Measurements from ENCODE around the gene ATG9A.
A peak's percentile ranks its signal among the peaks of the same experiment; 100 is the strongest.
"Not testable (repeated sequence)": the region's sequence is repeated elsewhere in the genome, so short reads cannot be mapped to it uniquely, and the experiment has no call there.

The ATG9A gene, protein sequence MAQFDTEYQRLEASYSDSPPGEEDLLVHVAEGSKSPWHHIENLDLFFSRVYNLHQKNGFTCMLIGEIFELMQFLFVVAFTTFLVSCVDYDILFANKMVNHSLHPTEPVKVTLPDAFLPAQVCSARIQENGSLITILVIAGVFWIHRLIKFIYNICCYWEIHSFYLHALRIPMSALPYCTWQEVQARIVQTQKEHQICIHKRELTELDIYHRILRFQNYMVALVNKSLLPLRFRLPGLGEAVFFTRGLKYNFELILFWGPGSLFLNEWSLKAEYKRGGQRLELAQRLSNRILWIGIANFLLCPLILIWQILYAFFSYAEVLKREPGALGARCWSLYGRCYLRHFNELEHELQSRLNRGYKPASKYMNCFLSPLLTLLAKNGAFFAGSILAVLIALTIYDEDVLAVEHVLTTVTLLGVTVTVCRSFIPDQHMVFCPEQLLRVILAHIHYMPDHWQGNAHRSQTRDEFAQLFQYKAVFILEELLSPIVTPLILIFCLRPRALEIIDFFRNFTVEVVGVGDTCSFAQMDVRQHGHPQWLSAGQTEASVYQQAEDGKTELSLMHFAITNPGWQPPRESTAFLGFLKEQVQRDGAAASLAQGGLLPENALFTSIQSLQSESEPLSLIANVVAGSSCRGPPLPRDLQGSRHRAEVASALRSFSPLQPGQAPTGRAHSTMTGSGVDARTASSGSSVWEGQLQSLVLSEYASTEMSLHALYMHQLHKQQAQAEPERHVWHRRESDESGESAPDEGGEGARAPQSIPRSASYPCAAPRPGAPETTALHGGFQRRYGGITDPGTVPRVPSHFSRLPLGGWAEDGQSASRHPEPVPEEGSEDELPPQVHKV

DNA sequence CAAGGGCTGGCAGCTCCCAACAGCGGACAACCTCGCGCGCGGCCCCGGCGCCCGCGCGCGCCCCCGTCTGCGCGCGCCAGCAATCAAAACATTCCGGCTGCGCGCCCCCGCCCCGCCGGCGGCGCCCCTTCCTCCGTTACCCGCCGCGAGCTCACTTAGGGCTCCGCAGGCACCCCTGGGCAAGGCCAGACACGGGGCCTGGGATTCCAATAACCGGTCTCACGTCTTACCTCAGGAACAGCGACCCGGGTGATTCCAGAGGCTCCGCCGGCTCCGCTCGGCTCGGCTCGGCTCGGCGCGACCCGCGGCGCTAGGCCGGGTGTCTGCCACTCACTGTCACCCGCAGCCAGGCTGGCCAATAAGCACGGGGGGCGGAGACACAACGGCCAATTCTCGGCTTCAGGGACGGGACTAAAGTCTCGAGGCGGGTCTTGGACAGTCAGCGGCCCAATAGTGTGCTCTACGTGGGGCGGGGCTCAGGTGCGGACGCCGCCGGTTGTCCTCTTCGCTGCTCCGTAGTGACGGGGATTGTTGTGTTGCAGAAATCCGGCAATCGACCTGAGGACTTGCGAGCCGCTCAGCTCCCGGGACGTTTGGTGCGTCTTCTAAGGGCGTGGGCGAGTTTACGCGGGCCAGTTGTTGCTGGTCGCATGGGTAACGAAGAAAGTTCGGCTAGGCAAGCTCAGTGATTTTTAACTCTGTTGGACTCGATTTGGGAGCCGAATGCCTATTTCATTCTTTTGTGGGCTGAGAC is at the start of gene ATG9A, which contains the start of gene ANKZF1:
TSS of gene ATG9A (minus strand) at position 332 of the 754 bp plus-strand sequence. CDS start 1,612 bp downstream, outside the sequence.
TSS of gene ANKZF1 (plus strand) at position 502 of the 754 bp plus-strand sequence. CDS start 452 bp downstream, outside the sequence.
- DNase-seq: peak; percentile 93 to 98

DNA sequence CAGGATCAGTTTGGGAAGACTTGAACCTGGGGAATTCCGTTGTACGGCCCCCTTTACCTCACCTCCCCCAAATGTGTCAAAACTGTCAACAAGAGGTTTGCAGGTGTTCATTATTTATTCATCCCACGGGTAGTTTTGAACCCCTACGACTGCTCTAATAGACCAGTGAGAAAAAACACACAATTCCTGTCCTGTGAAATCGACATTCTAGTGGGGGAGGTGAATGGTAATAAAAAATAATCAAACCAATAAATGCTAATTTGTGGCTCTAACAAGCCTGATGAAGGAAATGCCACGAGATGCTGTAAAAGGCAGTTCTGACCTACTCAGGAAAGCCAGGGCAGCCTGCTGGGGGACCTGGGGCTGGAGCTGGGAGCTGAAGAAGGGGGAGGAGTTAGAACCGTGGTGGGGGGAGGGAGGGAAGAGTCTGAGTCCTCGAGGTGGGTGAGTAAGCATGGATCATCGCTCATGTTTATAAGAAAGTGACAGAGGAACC is 49.3 kb upstream of the ATG9A start:
- DNase-seq: peak in 1 of 2 experiments; percentile 69

DNA sequence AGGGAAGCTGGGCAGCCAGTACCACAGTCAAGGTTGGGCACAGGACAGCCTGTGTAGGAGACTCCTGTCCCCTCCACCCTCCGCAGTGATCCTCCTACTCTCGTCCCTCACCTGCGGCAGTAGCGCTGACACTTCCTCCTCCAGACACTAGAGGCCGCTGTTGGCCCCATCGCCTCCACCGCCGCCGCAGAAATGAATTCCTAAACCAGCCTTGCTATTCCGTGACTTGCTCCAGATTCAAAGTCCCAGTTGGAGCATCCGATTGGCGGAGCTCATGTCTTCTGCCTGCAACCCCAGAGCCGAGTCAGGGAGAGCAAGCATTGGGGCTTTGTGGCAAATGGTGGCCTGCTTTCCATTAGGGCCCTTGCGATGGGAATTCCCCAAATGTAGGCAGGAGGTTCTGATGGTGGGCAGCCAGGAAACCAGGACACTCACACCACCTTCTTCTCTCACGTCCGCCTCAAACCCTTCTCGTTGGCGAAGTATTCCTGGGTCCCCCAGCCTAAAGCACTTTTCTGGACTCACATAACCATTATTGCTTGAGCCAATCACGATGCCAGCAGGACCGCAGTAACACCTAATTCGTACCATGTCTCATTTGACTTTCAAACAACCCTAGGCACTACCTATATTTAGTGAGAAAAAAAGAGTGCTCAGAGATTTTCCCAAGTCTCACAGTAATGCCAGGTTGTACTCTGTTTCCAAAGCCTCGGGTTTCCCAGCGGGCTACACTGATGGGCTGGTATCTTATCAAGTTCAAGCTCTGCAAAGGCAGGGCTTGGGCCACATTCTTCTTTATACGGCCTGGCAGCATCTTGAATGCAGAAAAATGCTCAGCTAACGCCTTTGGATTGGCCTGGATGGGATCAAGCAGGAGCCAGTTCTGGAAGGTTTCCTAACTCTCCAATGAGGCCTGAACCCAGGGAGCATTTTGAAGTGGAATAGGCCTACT is 48.5 kb upstream of the ATG9A start:
- DNase-seq: peak in 1 of 2 experiments; percentile 58

DNA sequence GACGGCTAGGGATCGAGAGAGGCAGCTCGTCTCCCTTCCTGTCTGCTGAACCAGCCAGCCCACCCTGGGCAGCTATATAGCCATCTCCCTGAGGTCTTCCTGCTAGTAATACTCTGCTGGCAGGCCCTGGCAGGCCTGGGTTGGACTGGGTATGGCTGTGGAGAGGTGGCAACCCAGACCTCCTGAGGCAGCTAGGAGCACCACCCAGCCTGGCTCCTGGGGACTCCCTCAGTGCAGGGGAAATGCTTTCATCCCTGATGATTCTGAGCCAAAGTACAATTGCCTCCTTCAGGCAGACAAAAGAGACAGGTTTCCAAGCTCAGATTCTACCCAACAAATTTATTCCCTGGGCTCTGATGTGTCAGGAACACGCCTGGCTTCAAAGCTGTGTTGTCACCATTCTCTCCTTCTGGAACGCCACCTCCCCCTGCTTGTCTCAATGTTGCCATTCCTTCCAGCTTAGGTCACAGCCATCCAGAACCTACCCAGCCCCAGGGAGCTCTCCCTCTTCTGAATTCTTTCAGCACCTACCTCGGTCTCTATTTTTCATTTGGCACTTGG is 45.0 kb upstream of the ATG9A start:
- DNase-seq: no peak

DNA sequence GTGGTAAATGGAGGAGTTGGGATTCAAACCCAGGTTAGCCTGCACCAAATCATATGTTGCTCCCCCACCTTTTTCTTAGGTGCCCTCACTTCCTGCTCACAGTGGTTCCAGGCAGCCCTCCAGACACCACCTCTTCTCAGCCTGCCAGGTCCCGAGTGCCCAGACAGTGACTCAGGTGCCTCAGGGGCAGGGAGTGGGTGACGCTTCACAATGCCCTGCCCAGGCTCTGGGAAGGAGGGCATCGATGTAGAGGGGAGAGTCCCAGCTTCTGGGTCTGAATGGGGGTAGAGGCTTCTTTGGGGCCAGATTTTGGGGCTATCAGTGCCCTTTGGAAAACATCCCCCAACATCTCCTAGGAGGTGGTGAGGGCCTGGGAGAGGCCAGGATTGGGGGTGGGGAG is 44.5 kb upstream of the ATG9A start:
- DNase-seq: no peak

DNA sequence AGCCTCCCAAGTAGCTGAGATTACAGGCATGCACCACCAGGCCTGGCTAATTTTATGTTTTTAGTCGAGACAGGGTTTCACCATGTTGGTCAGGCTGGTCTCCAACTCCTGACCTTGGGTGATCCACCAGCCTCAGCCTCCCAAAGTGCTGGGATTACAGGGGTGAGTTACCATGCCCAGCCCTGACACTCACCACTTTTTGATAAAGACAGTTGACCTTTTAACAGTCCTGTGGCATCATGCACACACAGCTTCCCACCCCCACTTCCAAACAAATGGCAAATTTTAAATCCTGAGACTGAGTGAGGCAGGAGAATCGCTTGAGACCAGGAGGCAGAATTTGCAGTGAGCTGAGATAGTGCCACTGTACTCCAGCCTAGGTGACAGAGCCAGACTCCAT is 43.6 kb upstream of the ATG9A start:
- DNase-seq: no peak

DNA sequence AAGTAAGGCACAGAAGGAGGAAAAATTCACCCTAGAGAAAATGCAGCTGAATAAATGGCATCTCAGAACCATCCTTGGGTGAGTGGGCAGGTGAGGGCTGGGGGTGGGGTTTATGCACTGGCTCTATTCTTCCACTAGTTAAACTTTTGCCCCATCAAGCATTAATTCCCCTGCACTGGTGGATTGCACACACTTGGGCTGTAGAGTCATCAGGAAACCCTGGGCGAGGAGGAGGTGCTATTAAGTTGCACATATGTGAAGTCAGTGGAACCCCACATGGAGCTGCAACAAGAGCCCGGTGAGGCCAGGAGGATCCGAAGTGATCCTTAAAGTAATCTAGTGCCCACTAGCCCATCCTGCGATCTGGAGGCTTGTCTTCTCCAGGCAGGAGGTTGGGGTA is 42.9 kb upstream of the ATG9A start:
- DNase-seq: no peak

DNA sequence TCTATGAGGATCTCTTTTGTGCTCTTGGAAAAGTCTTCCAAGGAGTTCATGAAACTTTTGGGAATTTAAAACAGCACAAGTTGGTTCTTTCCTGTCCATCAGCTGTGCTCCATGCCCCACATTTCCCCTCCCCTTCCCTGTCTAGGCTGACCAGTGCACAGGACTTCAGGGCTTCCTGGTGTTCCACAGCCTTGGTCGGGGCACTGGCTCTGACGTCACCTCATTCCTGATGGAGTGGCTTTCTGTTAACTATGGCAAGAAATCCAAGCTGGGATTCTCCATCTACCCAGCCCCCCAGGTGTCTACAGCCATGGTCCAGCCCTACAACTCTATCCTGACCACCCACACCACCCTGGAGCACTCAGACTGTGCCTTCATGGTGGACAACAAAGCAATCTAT is 41.6 kb upstream of the ATG9A start:
- DNase-seq: no peak

DNA sequence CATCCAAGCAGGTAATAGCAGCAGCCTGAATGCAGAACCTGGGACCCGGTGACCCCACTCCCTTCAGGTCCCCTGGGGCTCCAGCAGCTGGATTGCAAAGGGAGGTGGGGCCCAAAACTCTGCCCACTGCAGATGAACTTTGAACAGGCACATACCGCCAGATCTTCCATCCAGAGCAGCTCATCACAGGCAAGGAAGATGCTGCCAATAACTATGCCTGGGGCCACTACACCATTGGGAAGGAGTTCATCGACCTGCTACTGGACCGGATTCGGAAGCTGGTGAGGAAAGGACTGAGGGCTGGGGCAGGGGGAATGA is 40.6 kb upstream of the ATG9A start:
- DNase-seq: no peak

DNA sequence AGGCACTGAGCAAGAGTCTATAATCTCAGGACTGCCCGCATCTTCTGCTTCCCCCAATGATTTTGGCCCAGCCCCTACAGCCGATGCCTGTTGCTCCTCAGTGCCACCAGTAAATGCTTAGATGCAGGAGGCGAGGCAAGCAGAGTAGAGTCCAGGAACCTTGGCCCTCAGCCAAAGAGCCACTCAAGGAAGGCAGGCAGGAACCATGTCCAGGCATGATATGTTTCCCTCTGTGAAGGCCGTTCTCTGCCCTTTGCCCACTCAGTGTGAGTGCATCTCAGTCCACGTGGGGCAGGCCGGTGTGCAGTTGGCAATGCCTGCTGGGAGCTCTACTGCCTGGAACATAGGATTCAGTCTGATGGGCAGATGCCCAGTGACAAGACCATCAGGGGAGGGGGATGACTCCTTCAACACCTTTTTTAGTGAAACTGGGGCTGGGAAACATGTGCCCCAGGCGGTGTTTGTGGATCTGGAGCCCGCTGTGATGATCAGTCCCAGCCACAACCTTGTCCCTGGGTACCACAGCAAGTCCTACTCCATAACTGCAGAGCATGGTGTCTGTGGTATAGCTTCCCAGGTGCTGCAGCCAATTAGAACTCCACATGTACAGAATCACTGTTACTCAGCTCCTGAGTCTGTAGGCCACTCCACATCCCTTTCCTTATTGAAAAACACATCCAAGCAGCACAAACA is 40.1 kb upstream of the ATG9A start:
- no peak for DNase-seq

DNA sequence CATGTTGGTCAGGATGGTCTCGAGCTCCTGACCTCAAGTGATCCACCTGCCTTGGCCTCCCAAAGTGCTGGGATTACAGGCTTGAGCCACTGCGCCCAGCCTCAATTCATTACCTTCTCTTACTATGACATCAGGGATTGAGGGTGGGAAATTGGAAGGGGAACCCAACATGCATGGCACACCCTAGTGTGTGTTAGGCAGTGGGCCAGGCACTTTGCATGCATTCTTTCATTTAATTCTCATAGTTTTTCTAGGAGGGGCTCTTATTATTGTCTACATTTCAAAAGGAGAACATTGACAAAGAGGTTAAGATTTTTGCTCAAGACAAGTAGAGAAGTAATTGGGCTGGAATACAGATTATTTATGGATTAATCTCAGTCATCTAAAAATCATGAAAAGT is 38.9 kb upstream of the ATG9A start:
- DNase-seq: no peak

DNA sequence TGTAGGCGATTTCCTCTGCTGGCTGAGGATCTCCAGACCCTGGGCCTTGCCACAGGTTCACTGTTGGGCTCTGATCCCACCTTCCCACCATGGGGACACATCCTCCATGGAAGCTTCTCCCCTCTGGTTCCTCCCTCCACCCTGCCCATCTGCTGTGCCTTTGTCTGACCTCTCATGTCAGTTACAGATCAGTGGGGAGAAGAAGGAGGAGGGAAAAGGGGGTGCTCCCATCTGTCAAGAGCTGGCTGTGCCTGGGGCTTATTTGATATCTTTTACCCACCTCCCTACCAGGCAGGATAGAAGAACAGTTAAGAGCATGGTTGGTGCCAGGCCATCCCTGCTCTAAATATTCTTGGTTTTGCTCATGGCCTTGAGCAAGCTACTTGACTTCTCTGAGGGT is 37.5 kb upstream of the ATG9A start:
- DNase-seq: no peak

DNA sequence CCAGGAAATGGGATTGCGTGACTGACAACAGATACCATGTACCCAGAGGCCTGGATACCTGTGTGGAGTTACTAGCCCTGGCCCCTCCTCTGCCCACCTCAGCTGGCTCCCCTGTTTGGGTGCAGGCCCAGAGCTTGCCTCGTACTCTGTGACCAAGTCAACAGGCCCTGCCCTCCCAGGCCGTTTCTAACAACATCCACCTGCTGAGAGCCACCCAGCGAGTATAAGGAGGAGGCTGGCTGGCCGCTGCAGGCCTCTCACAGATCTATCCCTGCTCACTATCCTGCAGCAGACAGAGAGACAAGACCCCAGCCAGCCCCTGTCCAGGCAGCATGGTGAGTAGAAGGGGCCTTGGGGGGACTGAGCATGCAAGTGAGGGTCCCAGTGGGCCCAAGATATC is 36.8 kb upstream of the ATG9A start:
- no peak for DNase-seq

DNA sequence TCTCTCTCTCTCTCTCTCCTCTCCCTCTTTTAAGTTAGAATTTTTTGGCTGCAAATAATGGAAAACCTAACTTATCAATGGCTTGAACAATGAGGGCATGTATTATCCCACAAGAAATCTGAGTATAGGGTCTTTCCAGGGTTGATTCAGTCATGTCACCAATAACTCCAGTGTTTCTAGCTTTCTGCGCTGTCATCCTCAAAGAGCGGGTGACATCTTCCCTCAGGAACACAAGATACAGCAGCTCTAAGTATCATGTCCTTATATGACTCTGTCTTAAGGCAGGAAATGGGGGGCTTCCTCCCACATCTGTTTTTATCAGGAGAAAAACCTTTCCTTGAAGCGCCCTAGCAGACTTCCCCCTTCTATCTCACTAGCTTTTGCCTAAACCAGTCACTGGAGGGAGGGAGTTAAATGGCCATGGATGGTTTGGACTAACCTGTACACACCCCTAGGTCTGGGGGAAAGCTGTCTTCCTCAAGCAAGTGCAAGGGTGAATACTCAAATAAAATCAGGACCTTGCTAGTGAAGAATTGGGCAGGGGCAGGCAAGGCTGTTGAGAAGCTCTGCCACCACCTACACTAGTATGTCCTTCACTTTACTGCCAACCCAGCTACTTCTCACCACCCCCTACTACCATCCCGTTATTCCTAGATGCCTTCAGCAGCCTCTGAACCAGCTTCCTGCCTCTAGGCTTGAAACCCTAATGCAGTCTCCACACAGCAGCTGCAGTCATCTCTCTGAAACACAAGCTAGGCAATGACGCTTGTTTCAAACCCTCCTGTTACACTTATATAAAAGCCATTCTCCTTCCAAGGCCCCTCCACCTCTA is 31.8 kb upstream of the ATG9A start:
- DNase-seq: no peak

DNA sequence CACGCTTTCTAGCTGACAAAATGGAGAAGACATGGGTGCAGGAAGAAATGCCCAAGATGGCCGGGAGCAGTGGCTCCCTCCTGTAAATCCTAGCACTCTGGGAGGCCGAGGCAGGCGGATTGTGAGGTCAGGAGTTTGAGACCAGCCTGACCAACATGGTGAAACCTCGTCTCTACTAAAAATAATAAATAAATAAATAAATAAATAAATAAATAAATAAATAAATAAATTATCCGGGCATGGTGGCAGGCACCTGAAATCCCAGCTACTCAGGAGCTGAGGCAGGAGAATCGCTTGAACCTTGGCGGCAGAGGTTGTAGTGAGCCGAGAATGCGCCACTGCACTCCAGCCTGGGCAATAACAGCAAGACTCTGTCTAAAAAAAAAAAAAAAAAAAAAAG is 29.5 kb upstream of the ATG9A start:
- DNase-seq: not testable (repeated sequence)

DNA sequence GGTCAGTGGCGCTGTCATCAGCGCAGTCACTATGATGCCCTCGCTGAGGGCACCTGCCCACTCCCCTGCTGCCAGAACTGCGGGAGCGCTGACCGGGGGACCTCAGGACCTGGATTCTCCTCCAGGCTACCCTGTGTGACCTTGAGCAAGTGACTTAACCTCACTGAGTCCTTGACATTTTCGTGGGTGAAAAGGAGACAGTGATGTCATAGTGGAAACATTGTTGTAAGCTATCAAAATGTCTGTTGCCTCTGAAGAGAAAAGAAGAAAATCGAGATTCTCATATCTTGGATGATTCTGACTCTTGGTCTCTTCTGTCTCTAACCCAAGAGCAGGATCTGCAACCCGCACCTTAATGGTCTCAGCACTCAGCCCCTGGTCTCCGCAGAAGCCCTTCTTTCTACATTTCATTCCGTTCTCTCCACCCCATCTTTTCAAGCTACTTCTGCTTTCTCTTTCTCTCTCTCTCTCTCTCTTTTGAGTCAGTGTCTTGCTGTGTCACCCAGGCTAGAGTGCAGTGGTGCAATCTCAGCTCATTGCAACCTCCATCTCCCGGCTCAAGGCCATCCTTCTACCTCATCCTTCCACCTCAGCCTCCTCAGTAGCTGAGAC is 25.3 kb upstream of the ATG9A start:
- DNase-seq: no peak

DNA sequence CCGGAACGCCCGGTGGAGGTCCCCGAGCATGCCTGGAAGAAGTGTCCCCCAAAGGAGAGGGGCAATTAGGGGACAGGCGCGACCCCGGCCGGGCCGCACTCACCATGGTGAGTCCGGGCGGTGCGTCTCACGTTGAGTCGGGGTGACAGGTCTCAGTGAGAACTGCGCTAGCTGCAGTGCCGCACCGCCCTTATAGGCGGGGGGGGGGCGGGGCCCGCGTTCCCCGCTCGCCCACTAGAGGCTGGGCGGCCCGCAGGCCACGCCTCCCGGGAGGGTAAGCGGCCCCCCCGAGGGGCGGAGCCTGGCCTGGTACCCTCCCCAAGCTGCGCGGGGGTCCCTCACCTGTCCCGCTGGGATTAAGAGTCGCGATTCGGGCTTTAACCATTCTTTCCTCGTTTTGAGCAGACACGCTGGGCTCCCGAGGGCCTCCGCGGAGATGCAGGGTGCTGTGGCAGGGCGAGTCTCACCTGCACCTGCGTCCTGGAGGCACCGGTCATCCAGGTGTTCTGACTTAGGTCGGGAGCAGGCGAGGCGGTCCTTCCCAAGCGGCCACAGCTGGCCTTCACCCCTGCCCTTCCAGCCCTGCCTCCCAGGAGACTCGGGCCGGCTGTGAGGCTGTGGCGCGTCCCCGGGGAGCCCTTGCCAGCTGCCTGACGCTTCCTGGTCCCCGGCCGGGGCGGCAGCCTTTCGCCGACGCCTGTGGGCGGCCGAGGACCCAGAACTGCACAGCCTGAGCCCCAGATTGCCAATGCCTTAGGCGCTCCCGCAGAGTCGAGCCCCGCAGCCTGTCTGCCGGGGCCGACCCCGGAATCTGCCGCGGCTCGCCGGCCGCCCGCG is 24.5 kb upstream of the ATG9A start, which contains the start of gene TUBA4A:
TSS of gene TUBA4A (minus strand) at position 166 of the 837 bp plus-strand sequence. CDS start at position 106, 60 bp downstream.
- DNase-seq: peak; percentile 45 to 78
